Endothelial cell (in vitro differentiated cells): Measurements from ENCODE around the gene ATCAY. TPM values are rescaled to one million over a fixed set of nuclear protein-coding genes. Genes with fewer than 3 reads are reported as not detected.

Source experiments
- DNase-seq: peaks from one replicate; pipeline ENCODE4 v3.0.0; 2021; ENCODE audit warnings: low spot score
- H3K27ac Mint-ChIP-seq: one replicate; pipeline ENCODE4 v1.8.0; 2021; ENCODE audit warnings: mixed read lengths, inconsistent platforms; ENCODE audit not compliant: unreplicated experiment
- H3K27me3 Mint-ChIP-seq: one replicate; pipeline ENCODE4 v1.8.0; 2021; ENCODE audit warnings: mild to moderate bottlenecking, moderate library complexity, mixed read lengths, inconsistent platforms; ENCODE audit not compliant: unreplicated experiment
- H3K36me3 Mint-ChIP-seq: one replicate; pipeline ENCODE4 v1.8.0; 2021; ENCODE audit warnings: mild to moderate bottlenecking, low read depth, mixed read lengths, inconsistent platforms; ENCODE audit not compliant: unreplicated experiment
- H3K4me1 Mint-ChIP-seq: one replicate; pipeline ENCODE4 v1.8.0; 2021; ENCODE audit warnings: mild to moderate bottlenecking, mixed read lengths, inconsistent platforms; ENCODE audit not compliant: unreplicated experiment
- H3K4me3 Mint-ChIP-seq: one replicate; pipeline ENCODE4 v1.8.0; 2021; ENCODE audit warnings: mild to moderate bottlenecking, mixed read lengths, inconsistent platforms; ENCODE audit not compliant: unreplicated experiment
- H3K9me3 Mint-ChIP-seq: one replicate; pipeline ENCODE4 v1.8.0; 2021; ENCODE audit warnings: mixed read lengths, inconsistent platforms; ENCODE audit not compliant: unreplicated experiment
- CTCF ChIP-seq: fragments of 200-600 bp; sonication (generic); IDR thresholded peaks from one replicate; pipeline ENCODE4 v1.5.0; 2021; ENCODE audit warnings: antibody characterized with exemption; ENCODE audit not compliant: unreplicated experiment
- microRNA-seq: library from miRNA; unstranded; fragments of <30 nt; microRNA quantifications from one replicate; pipeline ENCODE4, GENCODE V29; 2020; ENCODE audit not compliant: unreplicated experiment
- total RNA-seq: library from RNA; stranded (reverse); fragmentation: NEBNext Ultra II Directional; extraction: Animal tissue kit (Norgen Biotek cat#: 25700); gene quantifications from one replicate; pipeline ENCODE4 v1.2.1, GENCODE V29; 2021; ENCODE audit not compliant: unreplicated experiment

Gene ATCAY
- total RNA-seq, 1 donor from 2014 or later: 0.67 TPM

- no peak overlapping the region for H3K27ac Mint-ChIP-seq
These were observed 94.7 kb downstream of the ATCAY start for GRCh38 chr19:3975144-3975543.

GRCh38 chr19:3975637-3976087, 95.2 kb downstream of the ATCAY start:
- H3K9me3 Mint-ChIP-seq: no peaks in the 10 kb centered on the region
- no peak overlapping the region for H3K27ac Mint-ChIP-seq
- H3K36me3 Mint-ChIP-seq: peaks cover 12% of the 10 kb centered on the region
- TF ChIP-seq CTCF: no peak
- peaks cover 14% of the 10 kb centered on the region for H3K27me3 Mint-ChIP-seq
- H3K4me1 Mint-ChIP-seq: no peaks in the 10 kb centered on the region
- H3K4me3 Mint-ChIP-seq: peak overlapping the region; percentile 14
- DNase-seq: no peak

More at GRCh38 chr19:3975144-3975543, 94.7 kb downstream of the ATCAY start:
- H3K4me3 Mint-ChIP-seq: no peak overlapping the region
- peaks cover 16% of the 10 kb centered on the region for H3K36me3 Mint-ChIP-seq
- H3K4me1 Mint-ChIP-seq: peaks cover 3% of the 10 kb centered on the region
- H3K9me3 Mint-ChIP-seq: no peaks in the 10 kb centered on the region
- peaks cover 17% of the 10 kb centered on the region for H3K27me3 Mint-ChIP-seq
- TF ChIP-seq CTCF: no peak
- DNase-seq: no peak

GRCh38 chr19:3976495-3977241, 96.2 kb downstream of the ATCAY start:
- Mint-ChIP-seq H3K36me3 (peaks cover 17% of the 10 kb centered on the region), H3K9me3 (no peaks in the 10 kb centered on the region), H3K4me3 (no peak overlapping the region), H3K27me3 (peaks cover 14% of the 10 kb centered on the region), H3K27ac (no peak overlapping the region), H3K4me1 (no peaks in the 10 kb centered on the region)
- no peak for DNase-seq
- no peak for TF ChIP-seq CTCF

Small RNAs within 50 kb of the gene (microRNA-seq; reads per million reads assigned to microRNA genes)
- not detected for gene MIR637

Other genes starting within 250 kb of the ATCAY start
- 65.8 TPM for gene PIP5K1C, start 180.2 kb upstream of the ATCAY start, total RNA-seq
- 3.1 TPM for gene TJP3, start 172.3 kb upstream of the ATCAY start, total RNA-seq
- gene APBA3, start 119.0 kb upstream of the ATCAY start, total RNA-seq: 23.8 TPM
- 26.7 TPM for gene MRPL54, start 118.0 kb upstream of the ATCAY start, total RNA-seq
- gene RAX2, start 108.5 kb upstream of the ATCAY start, total RNA-seq: not detected
- gene MATK, start 94.3 kb upstream of the ATCAY start, total RNA-seq: 10.9 TPM
- 1.8 TPM for gene ZFR2, start 11.6 kb upstream of the ATCAY start, total RNA-seq
- gene NMRK2, start 52.4 kb downstream of the ATCAY start, total RNA-seq: 1.4 TPM
- gene DAPK3, start 90.4 kb downstream of the ATCAY start, total RNA-seq: 316 TPM
- gene EEF2, start 104.8 kb downstream of the ATCAY start, total RNA-seq: 2,896 TPM
- gene PIAS4, start 127.1 kb downstream of the ATCAY start, total RNA-seq: 41.2 TPM
- 14.5 TPM for gene ZBTB7A, start 186.2 kb downstream of the ATCAY start, total RNA-seq
- gene MAP2K2, start 243.4 kb downstream of the ATCAY start, total RNA-seq: 153 TPM